Activated naive CD8-positive, alpha-beta T cell treated with anti-CD3 and anti-CD28 coated beads, Interleukin-2, amount 50 U/mL, for 16 hours (primary cell): ENCODE measurements around the gene DOK6.
"Not testable (repeated sequence)": the region's sequence is repeated elsewhere in the genome, so short reads cannot be mapped to it uniquely, and the experiment has no call there.

ENCODE experiments used
- DNase-seq: peaks from one replicate; pipeline ENCODE4 v3.0.0-alpha.2; 2020; ENCODE audit warnings: low read depth, low spot score

The DOK6 gene

GRCh38 chr18:69870736-69871135, 470.0 kb downstream of the DOK6 start:
- DNase-seq, result no peak

DNA sequence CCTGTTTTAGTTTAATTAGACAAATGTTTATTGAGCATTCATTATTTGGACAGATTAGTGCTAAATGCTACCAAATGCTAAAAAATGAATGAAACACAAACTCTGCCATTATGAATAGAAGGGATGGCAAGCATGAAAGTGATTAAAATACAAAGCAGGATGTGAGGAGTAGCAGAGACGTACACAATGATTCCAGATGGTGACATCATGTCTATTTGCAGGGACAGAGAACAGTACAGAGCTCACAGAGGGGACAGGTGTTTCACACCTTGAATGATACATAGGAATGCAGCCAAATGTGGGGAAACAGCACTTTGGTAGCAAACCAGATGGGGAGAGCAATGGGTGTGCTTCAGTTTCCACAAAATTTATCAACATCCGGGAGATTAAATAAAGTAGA, 470.7 kb downstream of the DOK6 start:
- no peak for DNase-seq

DNA sequence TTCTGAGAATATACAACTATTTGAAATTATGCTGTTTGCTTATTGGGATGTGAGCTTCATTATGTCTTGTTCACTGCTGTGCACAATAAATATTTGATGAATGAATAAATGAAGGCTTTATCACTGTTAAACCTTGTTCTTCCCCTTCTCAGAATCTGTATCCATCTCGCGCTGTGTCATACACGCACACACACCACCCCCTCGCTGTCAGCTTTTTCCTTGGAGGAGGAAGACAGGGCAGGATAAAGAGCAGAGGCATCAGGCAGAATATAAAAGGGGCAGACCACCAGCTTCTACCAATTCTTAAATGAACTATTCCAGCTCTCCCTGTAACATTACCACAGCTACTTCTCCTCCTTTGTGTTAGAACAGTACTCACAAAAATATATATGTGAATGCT, 472.0 kb downstream of the DOK6 start:
- no peak for DNase-seq

DNA sequence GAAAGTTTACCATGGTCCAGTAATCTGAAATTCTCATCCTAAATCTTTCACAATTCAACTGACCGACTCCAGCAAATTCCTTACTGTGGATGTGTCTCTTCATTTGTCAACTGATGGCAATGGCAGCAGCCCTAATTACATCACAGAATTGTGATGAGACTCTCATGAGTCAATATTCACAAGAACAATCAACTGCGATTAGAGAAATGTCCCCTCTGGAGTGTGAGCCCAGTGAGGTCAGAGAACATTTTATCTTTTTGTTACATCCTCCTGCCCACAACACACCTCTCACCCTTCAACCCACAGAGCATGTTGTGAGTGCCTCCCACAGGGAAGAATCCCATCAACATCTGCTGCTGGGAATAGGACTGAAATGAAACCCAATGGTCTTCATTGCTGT, 473.4 kb downstream of the DOK6 start:
- DNase-seq, result no peak

- no peak for DNase-seq
Observed at GRCh38 chr18:69876490-69876889, 475.8 kb downstream of the DOK6 start.

- DNase-seq, result no peak
Observed at GRCh38 chr18:69878213-69878933, 477.7 kb downstream of the DOK6 start.

DNA sequence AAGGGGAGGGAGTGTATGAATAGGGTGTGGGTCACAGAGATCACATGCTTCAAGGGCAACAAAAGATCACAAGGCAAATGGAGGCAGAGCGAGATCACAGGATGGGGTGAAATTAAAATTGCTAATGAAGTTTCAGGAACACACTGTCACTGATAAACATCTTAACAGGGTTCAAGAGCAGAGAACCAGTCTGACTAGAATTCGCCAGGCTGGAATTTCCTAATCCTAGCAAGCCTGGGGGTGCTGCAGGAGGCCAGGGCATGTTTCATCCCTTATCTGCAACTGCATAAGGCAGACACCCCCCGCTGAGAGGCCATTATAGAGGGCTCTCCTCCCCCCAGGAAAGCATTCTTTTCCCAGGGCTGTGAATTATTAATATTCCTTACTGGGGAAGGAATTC, 478.4 kb downstream of the DOK6 start:
- DNase-seq, result not testable (repeated sequence)

DNA sequence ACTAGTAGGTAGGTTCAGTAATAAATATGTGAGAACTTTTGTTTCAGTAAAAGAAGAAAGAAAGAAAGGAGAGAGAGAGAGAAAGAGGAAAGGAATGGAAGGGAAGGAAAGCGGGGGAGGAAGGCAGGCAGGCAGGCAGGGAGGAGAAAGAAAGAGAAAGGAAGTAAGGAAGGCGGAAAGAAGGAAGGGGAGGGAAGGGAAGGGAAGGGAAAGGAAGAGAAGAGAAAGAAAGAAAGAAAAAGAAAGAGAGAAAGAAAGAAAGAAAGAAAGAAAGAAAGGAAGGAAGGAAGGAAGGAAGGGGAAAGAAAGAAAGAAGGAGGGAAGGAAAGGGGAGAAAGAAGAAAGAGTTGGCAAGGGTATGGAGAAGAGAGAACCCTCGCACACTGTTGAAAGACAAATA, 479.4 kb downstream of the DOK6 start:
- DNase-seq, result no peak

DNA sequence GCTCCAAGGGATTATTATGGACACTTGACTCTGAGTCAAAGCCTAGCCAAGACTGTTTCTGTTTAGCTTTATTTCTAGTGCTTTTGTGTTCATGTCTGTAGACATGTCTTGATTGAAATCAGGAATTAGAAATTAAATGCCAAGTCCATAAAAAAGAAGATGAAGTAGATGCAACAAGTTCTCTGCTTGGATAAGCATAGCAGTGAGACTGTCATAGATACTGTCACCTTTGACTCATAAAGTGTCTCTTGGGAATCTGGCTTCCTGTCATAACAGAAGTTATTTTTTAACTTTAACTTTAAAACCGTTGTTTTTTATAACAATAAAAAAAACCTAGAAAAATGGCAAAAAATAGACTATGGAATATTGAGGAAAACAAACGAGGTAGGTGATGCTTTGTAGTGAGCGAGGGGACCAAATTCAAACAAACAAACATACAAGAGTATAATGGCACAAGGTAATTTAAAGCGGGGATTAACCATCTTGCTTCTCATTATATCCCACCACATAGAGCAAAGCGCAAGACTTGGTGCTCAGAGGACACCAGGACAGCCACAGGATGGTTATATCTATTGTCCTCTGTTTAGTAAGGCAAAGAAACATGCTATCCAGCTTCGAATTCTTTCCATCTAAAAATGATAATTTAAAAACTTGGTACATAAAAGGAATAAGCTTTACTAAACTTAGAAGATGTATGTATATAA, 482.4 kb downstream of the DOK6 start:
- DNase-seq, result no peak

DNA sequence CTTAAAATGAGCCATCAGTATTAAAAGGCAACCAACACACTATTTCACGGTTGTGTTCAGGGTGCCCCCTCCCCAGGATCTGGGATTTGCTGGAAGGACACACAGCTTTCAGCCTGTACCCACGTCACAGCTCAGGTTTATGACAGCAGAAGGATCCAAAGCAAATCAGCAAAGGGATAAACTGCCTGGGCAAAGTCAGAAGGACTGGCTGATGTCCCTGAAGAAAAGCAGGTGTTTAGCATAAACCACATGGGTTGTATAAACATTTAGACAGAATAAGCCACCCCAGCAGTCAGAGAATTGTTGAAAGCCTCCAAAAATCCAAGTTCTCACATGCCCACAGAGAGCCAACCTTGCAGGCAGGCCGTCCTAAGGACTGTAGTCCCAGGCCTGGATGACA, 483.1 kb downstream of the DOK6 start:
- DNase-seq, result no peak

- no peak for DNase-seq
Observed at GRCh38 chr18:69885355-69885754, 484.7 kb downstream of the DOK6 start.

GRCh38 chr18:69885841-69886531, 485.3 kb downstream of the DOK6 start:
- no peak for DNase-seq

DNA sequence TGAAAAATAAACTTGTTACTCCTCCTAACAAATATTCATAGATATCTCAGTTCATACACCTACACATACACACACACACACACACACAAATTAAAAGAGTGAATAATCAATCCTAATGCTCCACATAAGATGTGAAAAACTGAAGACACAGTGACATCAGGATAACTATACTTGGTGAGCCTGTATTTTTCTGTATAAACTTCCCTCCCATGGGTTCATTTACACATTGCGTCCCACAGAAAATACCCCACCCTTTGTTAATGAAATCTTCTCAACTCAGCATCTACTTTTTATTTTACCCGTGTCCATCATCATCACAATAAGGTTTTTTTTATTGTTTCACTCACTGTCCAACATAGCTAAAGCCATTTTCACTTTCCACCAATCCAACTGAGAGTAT, 486.6 kb downstream of the DOK6 start:
- DNase-seq, result no peak

DNA sequence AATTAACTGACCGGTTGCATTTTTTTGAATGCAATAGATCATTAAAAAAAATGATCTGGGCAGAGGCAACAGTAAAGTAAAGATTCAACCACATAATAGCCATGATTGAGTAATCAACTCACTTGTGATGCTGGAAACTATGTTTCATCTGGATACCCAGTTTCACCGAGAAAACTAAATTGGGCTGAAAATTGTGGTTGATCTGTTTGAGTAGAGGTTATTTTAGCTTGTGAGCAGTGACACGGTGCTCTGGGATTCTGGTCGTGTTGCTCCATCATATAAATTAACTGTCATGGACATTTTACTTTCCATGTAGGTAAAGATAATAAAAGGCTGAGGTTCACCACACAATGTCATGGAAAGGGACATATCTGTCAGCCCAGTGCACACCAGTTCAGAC, 488.3 kb downstream of the DOK6 start:
- DNase-seq, result no peak

DNA sequence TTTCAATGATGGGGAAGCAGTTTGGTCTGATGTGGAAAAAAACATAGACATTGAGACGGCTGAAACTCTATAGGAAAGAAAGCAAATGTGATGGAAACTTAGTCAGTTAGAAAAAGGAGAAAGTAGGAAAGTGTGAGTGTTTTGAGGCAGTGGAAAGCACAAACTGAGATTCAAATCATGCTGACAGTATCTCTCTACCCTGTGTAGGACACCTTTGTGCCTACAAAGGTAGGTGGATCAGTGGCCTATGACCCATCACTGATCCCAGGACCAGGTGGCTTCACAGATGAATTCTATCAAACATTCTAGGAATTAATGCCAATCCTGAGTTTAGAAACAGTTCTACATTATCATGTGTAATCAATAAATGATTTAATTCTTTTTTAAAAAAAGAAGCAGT, 489.9 kb downstream of the DOK6 start:
- no peak for DNase-seq

GRCh38 chr18:69894467-69894866, 493.8 kb downstream of the DOK6 start:
- no peak for DNase-seq

GRCh38 chr18:69895066-69896047, 494.7 kb downstream of the DOK6 start:
- no peak for DNase-seq

GRCh38 chr18:69897397-69898108, 496.9 kb downstream of the DOK6 start:
- no peak for DNase-seq

- no peak for DNase-seq
Observed at GRCh38 chr18:69898241-69898861, 497.7 kb downstream of the DOK6 start.
